Esophagus (tissue), 2 donors: Measurements from ENCODE around the gene CHRNE. TPM values are rescaled to one million over a fixed set of nuclear protein-coding genes. Genes with fewer than 3 reads are reported as not detected.

Experiments used
- H3K27ac ChIP-seq, 2 donors: one replicate each; pipeline ENCODE4 v1.5.1; 2013; ENCODE audit warnings: low read depth in 2 of 2, mild to moderate bottlenecking in 2 of 2, inconsistent platforms in 1 of 2, low read length in 1 of 2, moderate library complexity in 1 of 2
- H3K27me3 ChIP-seq, 2 donors: one replicate each; pipeline ENCODE4 v1.6.1; 2013; ENCODE audit warnings: low read length in 2 of 2, control low read depth in 1 of 2, mild to moderate bottlenecking in 1 of 2; ENCODE audit not compliant: insufficient read depth in 2 of 2, control insufficient read depth in 1 of 2
- H3K36me3 ChIP-seq, 2 donors: one replicate each; pipeline ENCODE4 v1.6.1; 2013; ENCODE audit warnings: low read length in 1 of 2; ENCODE audit not compliant: control insufficient read depth in 2 of 2, insufficient read depth in 2 of 2
- H3K4me1 ChIP-seq, 2 donors: one replicate each; pipeline ENCODE4 v1.6.1; 2013; ENCODE audit warnings: low read length in 1 of 2; ENCODE audit not compliant: control insufficient read depth in 2 of 2, insufficient read depth in 2 of 2
- H3K4me3 ChIP-seq, 2 donors: one replicate each; pipeline ENCODE4 v1.5.1; 2013; ENCODE audit warnings: low read length in 2 of 2, mild to moderate bottlenecking in 2 of 2, low read depth in 1 of 2, moderate library complexity in 1 of 2
- H3K9me3 ChIP-seq, 2 donors: one replicate each; pipeline ENCODE4 v1.6.1; 2013; ENCODE audit warnings: mild to moderate bottlenecking in 2 of 2, low read depth in 1 of 2, low read length in 1 of 2, moderate library complexity in 1 of 2; ENCODE audit not compliant: control insufficient read depth in 2 of 2, insufficient read depth in 1 of 2
- WGBS, 2 donors: extraction: QIAGEN DNeasy Blood & Tissue Kit; methylation state at CpG; one replicate each; pipeline ENCODE4 v1.1.7; 2013; 5-methylcytosine and 5-hydroxymethylcytosine counted together
- polyA plus RNA-seq, 2 donors: library from polyadenylated mRNA; stranded (reverse); fragments of 200-250 nt; gene quantifications; one replicate each; pipeline ENCODE4 v1.2.3, GENCODE V29; 2013
- donor health status: healthy with polysubstance abuse.
- donor health status: Bipolar disorder and iron deficiency.

Gene CHRNE
- under 1 TPM; 0.16 to 0.47 TPM for polyA plus RNA-seq

- Histone ChIP-seq H3K27ac (peak within 1 kb of the TSS; percentile 38 to 85), H3K4me1 (peaks cover 0 to 17% of the 10 kb centered on the region in 2 donors), H3K36me3 (peaks cover 0 to 6% of the 10 kb centered on the region in 2 donors), H3K9me3 (no peaks in the 10 kb centered on the region), H3K4me3 (no peak within 1 kb of the TSS), H3K27me3 (no peaks in the 10 kb centered on the region)
- WGBS, 2 donors, result 9 to 11% methylated on average over 10 of the region's 10 CpGs
Observed at GRCh38 chr17:4903051-4903818, at the start of gene CHRNE. Gene CHRNE (minus strand): TSS chr17:4903098. CDS start chr17:4903063, 35 bp downstream.

DNA sequence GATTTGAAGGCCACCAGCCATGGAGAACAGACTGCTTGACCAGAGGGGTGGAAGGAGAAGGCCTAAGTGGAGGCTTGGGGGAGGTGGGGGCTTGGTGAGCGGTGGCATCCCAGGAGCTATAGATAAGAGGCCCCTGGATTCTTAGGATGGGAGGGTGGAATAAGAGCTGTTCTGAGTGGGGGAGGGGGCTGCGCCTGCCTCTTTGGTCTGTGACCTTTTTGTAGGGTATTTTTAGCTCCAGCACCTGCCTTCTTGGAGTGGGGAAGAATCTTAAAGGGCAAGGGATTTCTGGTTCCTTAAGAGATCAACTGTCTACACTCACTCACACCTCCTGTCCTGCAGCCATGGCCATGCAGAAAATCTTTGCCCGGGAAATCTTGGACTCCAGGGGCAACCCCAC lies 48.6 kb upstream of the CHRNE start:
- WGBS, 2 donors, result 86% methylated on average over 3 of the region's 3 CpGs
- H3K9me3 ChIP-seq, result no peaks in the 10 kb centered on the region
- no peaks in the 10 kb centered on the region for H3K27me3 ChIP-seq
- H3K4me3 ChIP-seq, result no peak overlapping the region
- peaks cover 0 to under 1% of the 10 kb centered on the region in 2 donors for H3K36me3 ChIP-seq
- H3K27ac ChIP-seq, result peak overlapping the region in 1 of 2 donors; percentile 39
- H3K4me1 ChIP-seq, result peaks cover 4 to 8% of the 10 kb centered on the region in 2 donors

GRCh38 chr17:4950746-4951204 lies 47.9 kb upstream of the CHRNE start, which contains the start of gene ENO3:
Gene ENO3 (plus strand): TSS chr17:4951119. CDS start chr17:4951830, 711 bp downstream.
- Histone ChIP-seq H3K27ac (peak within 1 kb of the TSS; percentile 97 to 100), H3K4me3 (peak within 1 kb of the TSS; percentile 44 to 77), H3K36me3 (peaks cover 0 to 6% of the 10 kb centered on the region in 2 donors), H3K4me1 (peaks cover 4 to 9% of the 10 kb centered on the region in 2 donors), H3K27me3 (no peaks in the 10 kb centered on the region), H3K9me3 (no peaks in the 10 kb centered on the region)
- WGBS, 2 donors, result 43 to 56% methylated on average over 7 of the region's 7 CpGs

GRCh38 chr17:4950075-4950745 lies 47.3 kb upstream of the CHRNE start:
- Histone ChIP-seq H3K27ac (peak overlapping the region; percentile 97 to 100), H3K4me1 (peaks cover 6 to 14% of the 10 kb centered on the region in 2 donors), H3K9me3 (no peaks in the 10 kb centered on the region), H3K36me3 (peaks cover 0 to 8% of the 10 kb centered on the region in 2 donors), H3K4me3 (peak overlapping the region; percentile 44 to 77), H3K27me3 (no peaks in the 10 kb centered on the region)
- 6 to 7% methylated on average over 34 to 52 of the region's 52 CpGs for WGBS, 2 donors

DNA sequence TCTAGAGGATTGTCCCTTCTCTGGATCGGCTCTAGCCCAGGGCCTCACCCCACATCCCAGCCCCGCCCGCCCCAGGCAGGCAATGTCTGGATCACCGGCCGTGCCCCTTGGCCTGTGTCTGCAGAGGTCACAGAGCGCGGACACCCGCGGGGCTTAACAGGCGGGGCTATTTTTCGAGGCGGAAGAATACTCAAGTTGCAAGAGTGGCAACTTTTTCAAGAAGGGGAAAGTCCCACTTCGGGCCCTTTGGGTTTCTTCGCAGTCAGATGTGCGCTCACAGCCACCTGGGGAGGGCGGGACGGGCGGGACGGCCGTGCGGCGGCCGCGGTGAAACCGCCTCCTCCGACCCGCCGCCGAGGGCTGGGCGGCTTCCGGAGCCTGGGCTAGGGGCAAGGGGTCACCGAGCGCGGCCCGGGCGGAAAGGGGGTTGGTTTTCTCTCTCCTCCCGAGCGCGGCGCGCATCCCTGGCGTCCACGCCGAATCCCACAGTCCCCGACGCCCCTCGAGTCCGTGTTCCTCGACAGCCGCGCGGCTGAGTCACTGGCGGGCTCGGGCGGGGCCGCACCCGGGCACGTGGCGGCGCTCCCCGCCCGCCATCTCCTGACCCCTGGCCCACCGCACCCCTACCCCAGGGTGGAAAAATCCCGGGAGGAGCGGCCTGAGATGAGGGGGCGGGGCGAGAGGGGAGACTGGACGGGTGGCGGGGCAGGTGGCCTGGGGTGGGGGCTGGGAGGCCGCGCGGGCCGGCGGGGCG lies 46.6 kb upstream of the CHRNE start:
- H3K4me1 ChIP-seq, result peaks cover 6 to 17% of the 10 kb centered on the region in 2 donors

DNA sequence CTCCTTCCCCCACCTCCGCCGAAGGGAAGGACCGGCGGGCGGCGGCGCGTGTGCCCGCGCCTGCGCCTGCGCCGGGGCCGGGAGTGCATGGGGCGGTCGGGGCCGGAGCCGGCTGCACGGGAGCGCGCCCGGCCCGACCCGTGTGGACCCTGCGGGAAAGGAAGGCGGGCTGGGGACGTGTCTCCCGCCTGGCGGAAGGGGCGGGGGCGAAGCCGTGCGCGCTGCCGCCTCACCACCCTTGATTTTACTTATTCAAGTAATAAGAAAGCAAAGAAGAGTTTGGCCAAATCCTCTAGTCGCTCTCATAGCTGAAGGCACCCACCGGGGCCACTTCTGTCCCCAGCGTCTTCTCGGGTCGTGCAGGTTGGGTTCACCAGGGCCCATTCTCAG lies 46.0 kb upstream of the CHRNE start:
- Histone ChIP-seq H3K4me1 (peaks cover 6 to 18% of the 10 kb centered on the region in 2 donors), H3K4me3 (peak overlapping the region; percentile 49 to 77), H3K27me3 (no peaks in the 10 kb centered on the region), H3K36me3 (peaks cover 0 to 14% of the 10 kb centered on the region in 2 donors), H3K9me3 (no peaks in the 10 kb centered on the region), H3K27ac (peak overlapping the region; percentile 97 to 100)
- WGBS, 2 donors, result 0% methylated on average over 17 to 40 of the region's 40 CpGs

More for the DNA sequence above, 46.6 kb upstream of the CHRNE start:
- no peaks in the 10 kb centered on the region for H3K27me3 ChIP-seq
- H3K9me3 ChIP-seq, result no peaks in the 10 kb centered on the region
- peak overlapping the region; percentile 97 to 100 for H3K27ac ChIP-seq
- 0 to 1% methylated on average over 70 to 75 of the region's 75 CpGs for WGBS, 2 donors
- peak overlapping the region; percentile 49 to 77 for H3K4me3 ChIP-seq
- H3K36me3 ChIP-seq, result peaks cover 0 to 13% of the 10 kb centered on the region in 2 donors

DNA sequence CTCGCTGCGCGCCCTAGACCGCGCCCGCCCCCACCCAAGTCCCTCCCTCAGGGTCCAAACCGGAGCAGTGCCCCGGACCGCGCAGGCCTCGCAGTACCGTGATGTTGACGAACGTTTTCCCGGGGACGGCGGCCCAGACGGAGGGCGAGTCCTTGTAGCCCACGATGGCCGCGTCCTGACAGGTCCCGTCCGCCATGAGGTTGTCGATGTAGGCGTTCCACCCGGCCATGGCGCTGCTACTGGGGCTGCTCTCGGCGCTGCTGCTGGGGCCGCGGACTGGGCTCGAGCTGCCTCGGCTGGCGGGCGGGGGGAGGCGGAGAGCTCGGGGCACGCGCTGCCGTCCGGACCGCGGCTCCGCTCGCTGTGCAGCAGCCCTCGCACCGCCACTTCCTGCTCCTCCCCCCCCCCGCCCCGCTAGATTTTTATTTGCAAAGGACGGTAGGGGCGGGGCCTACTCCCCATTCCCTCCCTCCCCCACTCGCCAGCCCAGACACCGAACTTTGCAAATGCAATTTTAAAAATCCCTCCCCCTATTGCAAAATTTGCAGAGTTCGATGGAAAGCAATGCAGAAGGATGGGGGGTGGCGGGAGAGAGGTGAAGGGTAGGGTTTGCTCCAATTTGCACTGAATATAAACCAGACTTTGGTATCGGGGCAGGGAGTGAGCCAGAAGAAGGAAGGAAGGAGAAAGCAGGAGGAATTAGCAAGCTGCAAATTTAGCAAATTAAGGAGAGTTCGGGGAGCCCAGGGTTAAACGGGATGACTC lies 45.5 kb upstream of the CHRNE start, which contains the start of gene PFN1:
TSS of gene PFN1 (minus strand) at position 365 of the 765 bp plus-strand sequence. CDS start at position 229, 136 bp downstream.
- WGBS, 2 donors, result 0 to 1% methylated on average over 56 to 59 of the region's 59 CpGs
- peaks cover 0 to 17% of the 10 kb centered on the region in 2 donors for H3K36me3 ChIP-seq
- peaks cover 4 to 15% of the 10 kb centered on the region in 2 donors for H3K4me1 ChIP-seq
- H3K4me3 ChIP-seq, result peak within 1 kb of the TSS; percentile 77 to 99
- H3K27me3 ChIP-seq, result no peaks in the 10 kb centered on the region
- H3K27ac ChIP-seq, result peak within 1 kb of the TSS; percentile 99 to 100
- no peaks in the 10 kb centered on the region for H3K9me3 ChIP-seq

DNA sequence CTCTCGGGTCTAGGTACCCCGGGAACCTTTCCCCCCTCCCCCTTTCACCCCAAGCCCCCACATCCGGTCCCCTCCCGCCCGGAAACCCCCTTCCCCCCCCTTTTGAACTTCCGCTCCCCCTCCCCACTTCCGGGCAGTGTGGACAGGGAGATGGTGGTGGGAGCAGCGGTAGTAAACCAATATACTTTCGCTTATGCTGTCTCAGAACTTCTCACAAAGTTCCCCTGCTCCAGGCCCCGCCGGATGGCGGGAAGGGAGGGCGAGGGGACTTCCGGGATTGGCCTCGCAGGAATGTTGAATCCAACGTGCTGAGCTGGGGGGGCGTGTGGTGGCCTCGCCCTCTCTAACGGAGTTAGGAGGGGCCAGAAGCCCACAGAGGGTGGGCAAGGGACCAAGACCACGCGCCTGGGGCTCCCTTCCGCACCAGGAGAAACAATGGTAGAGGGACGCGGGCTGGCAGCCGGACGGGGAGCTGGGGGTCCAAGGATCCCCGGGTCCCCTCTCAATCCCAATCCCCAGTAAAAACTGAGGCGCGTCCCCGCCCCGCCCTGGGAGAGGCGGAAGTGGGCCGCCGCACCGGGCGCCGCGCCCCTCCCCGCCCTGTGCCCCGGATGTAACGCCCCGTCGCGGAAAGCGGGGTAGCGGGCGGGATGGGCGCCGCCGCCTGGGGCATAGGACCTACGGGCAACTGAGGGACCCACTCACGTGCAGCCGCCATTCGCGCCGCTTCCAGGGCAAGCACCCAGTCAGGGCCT lies 44.7 kb upstream of the CHRNE start:
- peaks cover 1 to 24% of the 10 kb centered on the region in 2 donors for H3K36me3 ChIP-seq
- H3K9me3 ChIP-seq, result no peaks in the 10 kb centered on the region
- peak overlapping the region; percentile 77 to 99 for H3K4me3 ChIP-seq
- H3K27me3 ChIP-seq, result no peaks in the 10 kb centered on the region
- peak overlapping the region; percentile 99 to 100 for H3K27ac ChIP-seq
- 1 to 2% methylated on average over 40 to 56 of the region's 56 CpGs for WGBS, 2 donors
- H3K4me1 ChIP-seq, result peaks cover 2 to 15% of the 10 kb centered on the region in 2 donors
